ENCODE data around the gene THSD7B.

- TF ChIP-seq CTCF (IDR thresholded peaks at IDR 0.05; ENCODE audit: control extremely low read depth in 1 of 3, insufficient read depth in 1 of 3, low read depth in 1 of 3, low read length in 3 of 3) (no peak), POLR2AphosphoS5 (IDR thresholded peaks at IDR 0.05; ENCODE audit: low read depth, low read length) (no peak), EP300 (IDR thresholded peaks at IDR 0.05; ENCODE audit: borderline replicate concordance in 1 of 2, low read depth in 2 of 2, low read length in 2 of 2) (no peak), POLR2A (IDR thresholded peaks at IDR 0.05; ENCODE audit: control extremely low read depth in 1 of 2, low read depth in 2 of 2, low read length in 2 of 2) (no peak), KDM1A (IDR thresholded peaks at IDR 0.05; ENCODE audit: borderline replicate concordance, low read length) (no peak), SIN3A (conservative IDR thresholded peaks at IDR 0.05 in 1 of 2, IDR thresholded peaks at IDR 0.05 in 1 of 2; ENCODE audit: low read depth in 1 of 2, low read length in 2 of 2) (no peak), BCL11A (IDR thresholded peaks at IDR 0.05; ENCODE audit: low read depth in 2 of 2, low read length in 2 of 2) (no peak), RXRA (IDR thresholded peaks at IDR 0.05; ENCODE audit: insufficient read depth, low read depth, low read length) (no peak), USF2 (IDR thresholded peaks at IDR 0.05; ENCODE audit: low read length) (no peak), GABPA (IDR thresholded peaks at IDR 0.05; ENCODE audit: borderline replicate concordance, insufficient read depth, low read length) (no peak), HDAC6 (IDR thresholded peaks at IDR 0.05; ENCODE audit: low read depth, low read length) (no peak), EZH2 (IDR thresholded peaks at IDR 0.05; ENCODE audit: low read depth, low read length, severe bottlenecking) (no peak)
Measured at GRCh38 chr2:136962105-136962725, 196.9 kb downstream of the THSD7B start.
